Testis (tissue), 2 donors: ENCODE results near the gene RGS6.

Experiments used
- POLR2A ChIP-seq: fragments of 450-650 bp; IDR thresholded peaks from one replicate; pipeline ENCODE4 v1.6.1; 2017; ENCODE audit warnings: antibody characterized with exemption, mild to moderate bottlenecking, moderate library complexity
- TF ChIP-seq, protein P1 (sequence below), 3 experiments: fragments of 450-650 bp in 2 of 3; fragments of 200-600 bp in 1 of 3; sonication (generic) in 1 of 3; IDR thresholded peaks; one replicate each; pipeline ENCODE4 v1.5.1; 2016 to 2019; ENCODE audit warnings: antibody characterized with exemption in 3 of 3, mild to moderate bottlenecking in 2 of 3, moderate library complexity in 1 of 3

DNA sequence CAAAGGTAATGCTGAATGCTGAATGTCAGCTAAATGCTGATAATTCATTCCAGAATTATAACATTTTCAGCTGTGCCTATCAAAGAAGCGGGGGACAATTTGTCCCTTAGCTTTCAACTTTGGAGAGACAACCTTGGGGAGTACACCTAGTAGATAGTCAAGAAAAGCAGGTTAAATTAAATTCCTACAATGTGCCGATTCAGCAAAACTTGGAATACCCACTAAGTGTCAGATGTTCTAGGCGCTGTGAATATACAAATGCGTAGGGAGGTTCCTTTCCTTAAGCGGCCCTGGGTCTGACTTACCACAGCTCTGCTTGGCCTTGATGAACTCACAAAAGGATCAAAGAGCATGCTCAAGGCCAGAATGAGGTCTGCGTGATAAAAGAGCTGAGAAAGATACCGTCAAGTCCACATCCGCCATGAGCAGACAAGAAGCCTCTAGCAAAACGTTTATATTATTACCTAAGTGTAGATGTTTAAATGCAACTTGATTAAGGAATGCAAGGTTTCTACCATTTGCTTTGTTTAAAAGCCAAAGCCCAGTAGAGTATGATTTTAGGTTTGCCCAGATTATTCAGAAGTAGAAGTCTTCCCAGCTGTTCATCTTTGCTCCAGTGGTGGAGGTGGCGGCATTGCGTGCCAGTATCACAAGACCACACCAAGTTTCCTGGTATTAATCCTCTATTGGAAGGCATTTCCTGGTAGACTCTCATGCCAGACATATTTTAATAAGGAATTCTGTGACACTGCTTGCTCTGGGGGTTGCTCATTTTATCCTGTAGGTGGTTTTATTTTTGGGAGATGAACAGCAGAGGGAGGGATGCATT lies 593.1 kb downstream of the RGS6 start:
- TF ChIP-seq, protein P1, sequence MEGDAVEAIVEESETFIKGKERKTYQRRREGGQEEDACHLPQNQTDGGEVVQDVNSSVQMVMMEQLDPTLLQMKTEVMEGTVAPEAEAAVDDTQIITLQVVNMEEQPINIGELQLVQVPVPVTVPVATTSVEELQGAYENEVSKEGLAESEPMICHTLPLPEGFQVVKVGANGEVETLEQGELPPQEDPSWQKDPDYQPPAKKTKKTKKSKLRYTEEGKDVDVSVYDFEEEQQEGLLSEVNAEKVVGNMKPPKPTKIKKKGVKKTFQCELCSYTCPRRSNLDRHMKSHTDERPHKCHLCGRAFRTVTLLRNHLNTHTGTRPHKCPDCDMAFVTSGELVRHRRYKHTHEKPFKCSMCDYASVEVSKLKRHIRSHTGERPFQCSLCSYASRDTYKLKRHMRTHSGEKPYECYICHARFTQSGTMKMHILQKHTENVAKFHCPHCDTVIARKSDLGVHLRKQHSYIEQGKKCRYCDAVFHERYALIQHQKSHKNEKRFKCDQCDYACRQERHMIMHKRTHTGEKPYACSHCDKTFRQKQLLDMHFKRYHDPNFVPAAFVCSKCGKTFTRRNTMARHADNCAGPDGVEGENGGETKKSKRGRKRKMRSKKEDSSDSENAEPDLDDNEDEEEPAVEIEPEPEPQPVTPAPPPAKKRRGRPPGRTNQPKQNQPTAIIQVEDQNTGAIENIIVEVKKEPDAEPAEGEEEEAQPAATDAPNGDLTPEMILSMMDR (IDR thresholded peaks at IDR 0.05), result peak in 1 of 3 experiments; percentile 11
- TF ChIP-seq POLR2A, result no peak
